H1 (cell line): ENCODE results near the gene UQCC5. TPM values are rescaled to one million over a fixed set of nuclear protein-coding genes. Genes with fewer than 3 reads are reported as not detected.

ENCODE experiments used
- FOSL1 ChIP-seq: IDR thresholded peaks from 2 replicates; pipeline ENCODE4 v1.6.1; 2011; ENCODE audit warnings: mild to moderate bottlenecking, low read depth, low read length, moderate library complexity; ENCODE audit not compliant: insufficient read depth
- HDAC6 ChIP-seq: IDR thresholded peaks from one replicate; pipeline ENCODE4 v1.7.1; 2012; ENCODE audit warnings: low read depth, mild to moderate bottlenecking, inconsistent platforms, low read length, moderate library complexity
- SP4 ChIP-seq: IDR thresholded peaks from 2 replicates; pipeline ENCODE4 v1.6.1; 2012; ENCODE audit warnings: low read length, inconsistent platforms
- TBP ChIP-seq: IDR thresholded peaks from 2 replicates; pipeline ENCODE4 v1.6.1; 2011; ENCODE audit warnings: low read depth, low read length, improper control_type of control experiment
- polyA plus RNA-seq, 7 experiments: library from polyadenylated mRNA; depleted of rRNA in 3 of 7; stranded (reverse) in 5 of 7; unstranded in 2 of 7; fragments of >200 nt in 5 of 7; fragments of 200-250 nt in 2 of 7; gene quantifications; 1 replicate in 5 of 7; 2 replicates in 1 of 7; 4 replicates in 1 of 7; pipeline versions ENCODE4 v1.2.1 to v1.2.3, GENCODE V29; 2011 to 2013; ENCODE audit warnings: missing spikeins in 2 of 7, mixed read lengths in 2 of 7
- total RNA-seq: library from RNA; stranded (reverse); fragmentation: NEBNext Ultra II Directional; extraction: Animal tissue kit (Norgen Biotek cat#: 25700); gene quantifications from 2 replicates; pipeline ENCODE4 v1.2.1, GENCODE V29; 2021

The UQCC5 gene
- total and polyA plus RNA-seq, 2 of the 8 experiments (the other 6 are each of a cell fraction or from before 2014, with no cell fraction given) = 35.0 to 37.7 TPM

- TF ChIP-seq FOSL1 = no peak
- TF ChIP-seq SP4 = no peak
- no peak for TF ChIP-seq TBP
- TF ChIP-seq HDAC6 = no peak
Observed at GRCh38 chr3:52537165-52537620, 788 bp downstream of the UQCC5 start (continued).
